GM18526 (cell line): Measurements from ENCODE around the gene NARF.

Experiments used
- POLR2A ChIP-seq: IDR thresholded peaks from 3 replicates; pipeline ENCODE4 v1.6.1; 2011; ENCODE audit not compliant: insufficient read length; ENCODE audit errors: extremely low read depth

Gene NARF

GRCh38 chr17:82527898-82528297 lies 69.4 kb downstream of the NARF start:
- no peak for TF ChIP-seq POLR2A

GRCh38 chr17:82528484-82529265 lies 70.1 kb downstream of the NARF start:
- no peak for TF ChIP-seq POLR2A

- no peak for TF ChIP-seq POLR2A
These were observed 71.4 kb downstream of the NARF start for GRCh38 chr17:82529914-82530300.

- no peak for TF ChIP-seq POLR2A
These were observed 72.9 kb downstream of the NARF start for GRCh38 chr17:82531431-82531881.

GRCh38 chr17:82534401-82534812 lies 75.9 kb downstream of the NARF start:
- no peak for TF ChIP-seq POLR2A

GRCh38 chr17:82536512-82537201 lies 78.1 kb downstream of the NARF start:
- no peak for TF ChIP-seq POLR2A
